Activated CD8-positive, alpha-beta memory T cell treated with anti-CD3 and anti-CD28 coated beads for 48 hours (primary cell): ENCODE results near the gene EPS8.
"Not testable (repeated sequence)": the region's sequence is repeated elsewhere in the genome, so short reads cannot be mapped to it uniquely, and the experiment has no call there.

ENCODE experiments used
- DNase-seq, 3 experiments: peaks; one replicate each; pipeline ENCODE4 v3.0.0-alpha.2; 2020; ENCODE audit warnings: low read depth in 2 of 3, low spot score in 2 of 3

The EPS8 gene

DNA sequence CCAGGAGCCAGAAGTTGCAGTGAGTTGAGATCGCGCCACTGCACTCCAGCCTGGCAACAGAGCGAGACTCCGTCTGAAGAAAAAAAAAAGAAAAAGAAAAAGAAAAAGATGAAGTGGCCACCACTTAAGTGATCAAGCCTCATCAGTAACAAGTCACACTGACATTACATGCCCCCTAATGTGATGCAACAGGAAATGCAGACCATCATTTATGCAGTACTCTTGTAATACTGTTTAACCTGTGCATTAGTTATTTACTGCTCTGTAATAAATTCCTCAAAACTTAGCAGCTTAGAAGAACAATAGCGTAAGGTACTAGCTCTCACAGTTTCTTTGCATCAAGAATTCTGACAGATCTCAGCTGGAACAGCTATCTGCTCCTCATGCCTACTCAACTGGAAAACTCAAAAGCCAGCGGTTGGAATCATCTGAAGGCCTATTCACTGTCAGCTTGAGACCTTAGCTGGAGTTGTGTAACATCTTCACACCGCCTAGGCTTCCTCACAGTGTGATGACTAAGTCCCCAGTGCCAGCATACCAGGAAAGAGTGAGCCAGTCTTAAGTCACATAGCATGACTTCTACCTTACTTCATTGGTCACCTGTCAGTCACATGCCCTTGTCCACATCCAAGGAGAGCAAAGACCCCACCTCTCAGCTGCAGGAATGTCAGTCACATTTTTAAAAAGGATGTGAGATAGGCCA lies 31.5 kb downstream of the EPS8 start:
- DNase-seq = no peak

DNA sequence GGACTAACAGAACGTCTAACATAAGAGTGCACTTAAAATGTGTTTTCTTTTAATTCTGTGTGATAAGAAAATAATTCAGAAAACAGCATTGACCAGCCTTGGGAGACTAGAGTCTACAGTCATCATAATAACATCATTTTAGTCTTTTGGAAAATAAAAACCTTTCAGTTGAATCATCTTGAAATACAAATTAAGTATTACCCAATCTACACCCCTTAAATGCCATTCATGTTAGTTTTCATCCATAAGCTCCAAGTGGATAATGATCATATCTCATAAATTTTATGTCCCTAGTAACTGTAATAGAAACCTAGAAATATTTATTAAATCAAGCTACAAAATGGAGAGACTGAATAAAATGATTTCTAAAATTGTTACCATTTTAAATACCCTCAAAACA lies 32.4 kb downstream of the EPS8 start:
- no peak for DNase-seq

DNA sequence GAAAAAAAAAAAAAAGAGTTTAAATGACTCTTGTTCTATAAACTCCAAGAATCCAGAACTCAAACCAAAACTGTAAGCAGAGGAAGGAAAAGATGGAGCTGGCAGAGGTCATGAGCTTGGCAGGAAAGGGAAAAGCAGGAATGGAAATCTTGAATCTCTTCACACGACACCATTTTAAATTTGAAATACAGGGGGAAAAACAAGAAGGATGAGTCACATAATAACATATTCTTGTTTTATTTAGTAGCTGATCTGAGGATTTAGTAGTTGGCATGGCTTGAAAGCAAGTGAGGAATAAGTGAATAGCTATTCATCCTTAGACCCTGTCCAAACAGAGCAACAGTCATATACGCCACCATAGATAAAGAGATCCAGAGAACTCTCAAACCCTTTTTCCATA lies 35.0 kb downstream of the EPS8 start:
- no peak for DNase-seq

DNA sequence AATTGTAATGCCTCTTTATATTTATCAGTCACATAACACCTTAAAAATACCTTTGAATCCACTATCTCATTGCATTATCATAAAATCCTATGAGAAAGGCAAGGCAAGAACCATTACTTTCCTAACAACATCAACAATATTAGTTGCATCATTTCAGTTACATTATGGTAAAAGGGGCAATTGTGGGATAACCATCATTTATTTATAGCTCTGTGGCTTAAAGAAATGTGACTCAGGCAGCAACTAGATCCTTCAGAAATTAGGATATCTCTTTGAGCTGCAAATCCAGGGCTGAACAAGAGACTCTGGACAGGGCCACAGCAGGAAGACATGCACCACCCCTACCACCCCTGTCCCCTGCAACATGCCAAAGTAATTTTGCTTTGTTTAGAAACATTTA lies 36.4 kb downstream of the EPS8 start:
- no peak for DNase-seq

DNA sequence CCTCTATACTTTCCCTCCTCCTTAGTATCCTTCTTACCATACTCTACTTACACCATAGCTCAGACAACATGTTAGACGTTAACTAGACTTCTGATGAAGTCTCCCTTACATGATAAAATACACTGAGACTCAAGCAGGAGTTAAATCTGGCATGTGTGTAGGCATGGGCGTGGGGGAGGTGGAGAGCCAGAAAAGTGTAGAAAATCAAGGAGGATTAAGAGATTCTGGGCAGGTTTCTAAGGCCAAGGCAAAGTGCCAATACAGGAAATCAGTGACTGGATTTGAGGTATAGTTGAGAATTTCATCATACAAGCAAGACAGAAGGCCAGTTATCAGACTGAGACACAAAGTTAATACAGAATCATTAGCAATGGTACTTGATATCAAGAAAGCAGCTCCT lies 37.4 kb downstream of the EPS8 start:
- no peak for DNase-seq

DNA sequence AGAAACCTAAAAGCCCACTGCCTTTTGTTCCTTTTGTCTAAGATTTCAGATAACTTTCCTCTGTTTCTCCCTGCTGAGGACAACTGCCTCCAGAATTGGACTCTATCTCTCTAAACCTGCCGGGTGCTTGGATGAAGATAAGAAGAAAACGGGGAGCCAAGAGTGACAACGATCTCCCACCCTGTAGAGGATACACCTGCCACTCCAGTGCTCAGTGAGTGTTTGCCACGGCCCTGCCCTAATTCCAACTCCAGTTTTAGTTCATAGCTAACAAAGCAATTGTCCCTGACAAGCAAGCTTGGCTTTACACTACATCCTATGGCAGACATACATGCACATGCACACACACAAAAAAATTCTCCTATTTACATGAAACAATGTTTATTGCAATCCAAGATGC lies 39.3 kb downstream of the EPS8 start:
- no peak for DNase-seq

DNA sequence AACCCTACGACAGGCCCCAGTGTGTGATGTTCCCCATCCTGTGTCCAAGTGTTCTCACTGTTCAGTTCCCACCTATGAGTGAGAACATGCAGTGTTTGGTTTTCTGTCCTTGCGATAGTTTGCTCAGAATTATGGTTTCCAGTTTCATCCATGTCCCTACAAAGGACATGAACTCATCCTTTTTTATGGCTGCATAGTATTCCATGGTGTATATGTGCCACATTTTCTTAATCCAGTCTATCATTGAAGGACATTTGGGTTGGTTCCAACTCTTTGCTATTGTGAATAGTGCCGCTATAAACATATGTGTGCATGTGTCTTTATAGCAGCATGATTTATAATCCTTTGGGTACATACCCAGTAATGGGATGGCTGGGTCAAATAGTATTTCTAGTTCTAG lies 47.3 kb downstream of the EPS8 start:
- not testable (repeated sequence) for DNase-seq

DNA sequence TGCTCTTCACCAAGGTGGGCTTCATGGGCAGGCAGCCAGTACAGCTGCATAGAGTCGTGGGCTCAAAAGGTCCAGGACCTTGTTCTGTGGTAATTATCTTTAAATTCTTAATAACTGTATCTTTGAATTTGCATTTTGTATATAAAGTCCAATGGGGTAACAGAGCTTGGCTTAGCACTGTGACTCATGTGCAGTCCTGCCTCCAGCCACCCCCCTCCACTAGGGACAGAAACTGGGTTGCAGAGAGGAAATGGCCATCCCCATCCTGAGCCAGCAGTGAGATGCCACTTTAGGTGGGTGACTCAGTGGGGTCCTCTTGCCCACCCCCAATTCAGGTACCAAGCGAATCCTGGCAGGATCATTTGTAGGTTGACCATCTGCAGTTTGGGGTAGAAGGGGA lies 48.1 kb downstream of the EPS8 start:
- no peak for DNase-seq

DNA sequence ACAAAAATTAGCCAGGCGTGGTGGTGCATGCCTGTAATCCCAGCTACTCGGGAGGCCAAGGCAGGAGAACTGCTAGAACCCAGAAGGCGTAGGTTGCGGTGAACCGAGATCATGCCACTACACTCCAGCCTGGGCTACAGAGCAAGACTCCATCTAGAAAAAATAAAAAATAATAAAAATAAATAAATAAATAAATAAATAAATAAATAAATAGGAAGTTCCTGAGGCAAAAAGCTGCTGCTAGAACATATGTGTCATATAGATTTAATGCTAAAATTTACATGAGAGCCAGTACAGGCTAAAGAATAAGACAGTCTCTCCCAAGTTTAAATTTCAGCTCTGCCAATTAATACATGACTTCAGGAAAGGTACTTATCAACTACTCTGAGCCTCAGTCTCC lies 48.8 kb downstream of the EPS8 start:
- DNase-seq = not testable (repeated sequence)

DNA sequence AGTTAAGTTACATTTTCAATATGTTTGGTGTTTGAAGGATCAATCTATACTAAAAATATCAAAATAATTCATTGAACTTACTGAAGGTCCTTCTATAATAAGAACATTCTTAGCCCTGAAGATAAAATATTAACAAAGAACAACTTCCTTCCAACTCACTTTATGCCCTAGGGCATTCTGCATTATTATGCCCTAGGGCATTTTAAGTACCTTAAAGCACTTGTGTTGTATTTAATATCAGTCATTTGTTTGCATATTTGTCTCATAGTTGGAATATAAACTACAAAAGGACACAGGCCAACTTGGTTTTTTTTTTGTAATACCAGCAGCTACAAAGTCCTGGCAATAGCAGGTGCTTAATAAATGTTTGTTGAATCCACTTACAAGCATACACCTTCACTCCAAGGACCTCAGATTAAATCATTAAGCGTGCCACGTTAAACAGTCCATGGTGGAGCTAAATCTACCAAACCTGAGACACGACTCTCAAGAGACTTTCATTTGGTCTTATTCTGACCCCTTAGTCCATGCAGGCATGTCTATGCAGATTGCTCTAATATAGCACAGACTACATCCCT lies 50.7 kb downstream of the EPS8 start:
- no peak for DNase-seq

DNA sequence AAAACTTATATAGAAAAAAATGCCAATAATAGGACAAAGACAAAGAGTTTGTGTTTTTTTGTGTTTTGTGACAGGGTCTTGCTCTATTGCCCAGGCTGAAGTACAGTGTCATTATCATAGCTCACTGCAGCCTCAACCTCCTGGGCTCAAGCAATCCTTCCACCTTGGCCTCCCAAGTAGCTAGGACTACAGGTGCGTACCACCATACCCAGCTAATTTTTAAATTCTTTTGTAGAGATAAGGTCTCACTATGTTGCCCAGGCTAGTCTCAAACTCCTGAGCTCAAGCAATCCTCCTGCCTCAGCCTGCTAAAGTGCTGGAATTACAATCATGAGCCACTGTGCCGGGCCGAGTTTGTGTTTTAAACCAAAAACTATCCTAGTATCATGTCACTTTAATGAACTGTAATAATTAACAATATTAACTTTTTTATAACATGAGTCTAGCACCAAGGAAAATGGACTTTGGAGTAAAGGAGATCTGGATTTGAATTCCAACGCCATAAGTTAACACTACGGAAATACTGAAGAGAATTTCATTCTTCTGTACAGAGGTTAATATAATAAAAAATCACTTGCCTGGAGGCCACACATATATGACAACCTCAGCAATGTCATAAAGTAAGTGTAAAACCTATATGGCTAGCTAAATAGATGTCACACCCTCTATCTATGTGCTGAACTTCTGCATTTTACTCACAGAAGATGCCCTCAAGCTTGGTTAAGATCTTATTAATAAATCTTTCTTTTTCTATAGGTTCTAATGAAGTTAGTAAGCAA lies 53.2 kb downstream of the EPS8 start:
- DNase-seq = no peak

DNA sequence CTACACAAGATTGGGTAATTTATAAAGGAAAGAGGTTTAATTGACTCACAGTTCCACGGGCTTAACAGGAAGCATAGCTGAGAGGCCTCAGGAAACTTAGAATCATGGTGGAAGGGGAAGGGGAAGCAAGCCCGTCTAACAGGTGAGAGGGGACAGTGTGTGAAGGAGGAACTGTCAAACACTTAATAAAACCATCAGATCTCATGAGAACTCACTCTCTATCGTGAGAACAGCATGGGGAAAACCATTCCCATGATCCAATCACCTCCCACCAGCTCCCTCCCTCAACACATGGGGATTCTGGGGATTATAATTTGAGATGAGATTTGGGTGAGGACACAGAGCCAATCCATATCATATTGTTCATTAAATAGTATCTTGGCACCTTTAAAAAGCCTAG lies 56.1 kb downstream of the EPS8 start:
- DNase-seq = no peak

DNA sequence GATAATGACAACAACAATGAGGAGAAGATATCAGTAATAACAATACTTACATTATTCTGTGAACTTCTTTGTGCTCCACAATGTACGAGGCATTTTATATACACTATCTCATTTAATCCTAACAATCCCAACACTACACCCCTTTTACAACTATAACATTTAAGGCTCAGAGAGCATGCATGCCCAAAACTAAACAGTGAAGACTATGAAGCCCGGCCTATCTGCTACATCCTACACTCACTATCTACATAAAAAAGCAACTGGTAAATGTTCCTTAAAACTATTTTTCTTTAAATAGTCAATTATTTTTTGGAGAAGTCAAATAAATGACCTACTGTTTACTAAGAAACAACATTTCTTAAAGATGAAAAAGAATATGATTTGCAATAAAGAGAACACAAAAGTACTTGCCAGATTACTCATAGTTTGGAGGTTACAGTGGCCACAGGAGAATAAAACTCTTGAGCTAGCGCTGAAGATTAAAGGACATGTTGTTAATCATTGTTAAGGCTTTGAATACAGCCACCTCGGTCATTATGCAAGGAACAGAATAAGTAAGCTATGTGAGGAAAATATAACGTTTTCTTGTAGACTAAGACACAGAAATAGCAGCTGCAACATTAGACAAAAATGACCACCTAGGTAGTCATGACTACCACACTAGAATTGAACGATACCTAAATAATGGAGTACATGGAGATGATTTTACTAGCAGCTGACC lies 56.7 kb downstream of the EPS8 start:
- no peak for DNase-seq

DNA sequence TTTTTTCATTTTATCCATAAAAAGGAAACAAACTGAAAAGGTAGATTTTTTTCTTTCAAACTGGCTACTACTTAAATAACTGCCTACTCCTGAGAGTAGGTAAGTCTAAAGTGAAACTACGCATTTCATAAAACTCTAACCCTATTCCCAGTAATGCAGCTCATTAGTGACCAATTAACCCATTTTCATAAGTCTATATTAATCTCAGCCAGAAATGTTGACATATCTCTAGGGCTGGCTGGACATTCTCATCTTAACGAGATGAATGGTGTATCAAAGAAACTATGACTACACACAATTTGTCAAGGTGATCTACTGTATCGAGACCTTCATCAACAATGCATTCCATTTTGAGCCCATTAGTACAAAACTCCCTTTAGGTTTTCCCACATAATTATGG lies 57.2 kb downstream of the EPS8 start:
- no peak for DNase-seq

DNA sequence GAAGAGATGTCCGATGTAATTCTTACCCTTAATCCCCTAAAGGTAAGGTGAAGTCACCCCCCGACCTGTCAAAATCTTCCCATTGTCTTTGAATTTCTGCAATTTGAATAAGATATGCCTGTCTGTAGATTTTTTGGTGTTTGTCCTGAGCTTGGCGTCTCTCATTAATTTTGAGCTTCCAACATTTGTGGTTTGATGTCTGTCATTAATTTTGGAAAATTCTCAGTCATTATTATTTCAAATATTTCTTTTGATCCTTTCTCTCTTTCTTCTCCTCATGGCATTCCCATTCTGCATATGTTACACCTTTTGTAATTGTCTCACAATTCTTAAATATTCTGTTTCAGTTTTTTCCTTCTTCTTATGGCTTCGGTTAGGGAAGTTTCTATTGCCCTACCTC lies 60.1 kb downstream of the EPS8 start:
- no peak for DNase-seq

DNA sequence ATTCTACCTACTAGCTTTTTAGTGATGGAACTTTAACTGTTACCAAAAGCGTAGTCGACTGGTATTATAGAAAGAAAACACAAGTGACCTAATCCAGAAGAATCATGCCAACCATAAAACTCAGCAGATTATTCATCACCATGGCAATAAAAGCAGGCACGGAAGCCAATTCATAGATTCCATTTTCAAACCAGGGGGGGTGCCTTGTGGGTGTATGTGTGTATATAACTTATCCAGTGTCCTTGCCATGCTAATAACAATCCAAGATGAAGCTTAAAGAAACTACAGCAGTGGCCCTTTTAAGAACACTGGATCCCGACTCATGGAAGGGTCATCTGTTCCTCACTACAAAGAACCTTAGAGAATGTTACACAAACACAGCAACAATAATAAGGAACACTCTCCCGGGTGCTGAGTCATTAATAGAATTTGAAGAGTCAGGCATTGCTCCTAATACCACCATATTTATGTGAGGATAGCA lies 61.0 kb downstream of the EPS8 start:
- no peak for DNase-seq

DNA sequence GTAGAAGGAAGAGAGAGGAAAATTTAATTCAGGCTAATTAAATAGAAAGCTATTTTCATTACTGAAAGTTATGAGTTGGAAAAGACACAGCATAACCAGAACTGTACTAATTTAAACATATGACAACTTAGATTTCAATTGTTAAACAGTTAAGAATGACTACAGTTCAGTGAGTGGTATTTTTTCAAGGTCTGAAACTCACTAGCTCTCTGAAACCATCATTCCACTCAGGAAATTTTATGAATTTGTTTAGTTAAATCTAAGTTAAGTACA lies 62.4 kb downstream of the EPS8 start:
- no peak for DNase-seq

DNA sequence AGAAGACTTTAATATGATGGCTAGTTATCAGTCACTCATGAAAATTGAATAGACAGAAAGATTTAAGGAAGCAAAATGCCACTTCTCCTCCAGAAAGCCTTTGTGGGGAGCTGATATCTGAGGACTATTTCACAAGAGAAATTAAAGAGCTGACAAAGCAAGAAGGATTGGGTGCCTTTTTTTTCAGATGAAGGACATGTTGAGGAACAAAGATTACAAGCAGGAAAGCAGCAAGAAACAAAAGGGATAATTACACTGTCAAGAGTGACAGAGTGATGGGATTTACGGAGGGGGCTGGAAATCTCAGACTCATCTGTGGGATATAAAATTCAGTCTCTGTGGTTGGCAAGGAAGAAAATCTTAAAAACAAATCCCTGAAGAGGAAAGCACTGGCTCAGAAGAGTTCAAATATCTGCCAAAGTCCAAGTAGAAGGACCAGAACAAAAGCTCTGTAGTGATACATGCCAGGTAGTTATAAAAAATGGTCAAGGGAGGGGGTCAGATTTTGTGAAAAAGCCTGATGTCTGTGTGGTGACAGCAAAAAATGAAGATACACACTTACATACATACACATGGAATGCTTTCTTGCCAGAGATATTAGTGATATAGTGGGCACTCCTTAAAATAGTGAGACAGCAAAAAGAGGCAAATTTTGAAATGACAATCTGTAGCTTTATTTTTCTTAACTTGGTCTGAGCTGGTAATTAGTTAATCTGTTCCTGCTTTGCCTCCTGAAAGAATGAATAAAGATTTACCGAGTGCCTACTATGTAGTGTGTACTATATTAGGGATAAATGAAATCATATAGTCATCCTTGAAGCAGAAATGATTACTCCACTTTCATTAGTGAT lies 62.9 kb downstream of the EPS8 start:
- DNase-seq = no peak

DNA sequence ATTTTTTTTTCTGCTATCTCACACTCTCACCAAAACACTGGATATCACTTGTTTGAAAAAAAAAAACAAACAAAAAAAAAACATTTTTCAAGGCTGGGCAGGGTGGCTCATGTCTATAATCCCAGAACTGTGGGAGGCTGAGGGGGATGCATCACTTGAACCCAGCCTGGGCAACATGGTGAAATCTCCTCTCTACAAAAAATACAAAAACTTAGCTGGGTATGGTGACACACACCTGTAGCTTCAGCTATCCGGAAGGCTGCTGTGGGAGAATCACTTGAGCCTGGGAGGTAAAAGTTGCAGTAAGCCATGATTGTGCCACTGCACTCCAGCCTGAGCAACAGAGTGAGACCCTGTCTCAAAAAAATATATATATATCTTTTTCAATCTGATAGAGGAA lies 66.2 kb downstream of the EPS8 start:
- no peak for DNase-seq

DNA sequence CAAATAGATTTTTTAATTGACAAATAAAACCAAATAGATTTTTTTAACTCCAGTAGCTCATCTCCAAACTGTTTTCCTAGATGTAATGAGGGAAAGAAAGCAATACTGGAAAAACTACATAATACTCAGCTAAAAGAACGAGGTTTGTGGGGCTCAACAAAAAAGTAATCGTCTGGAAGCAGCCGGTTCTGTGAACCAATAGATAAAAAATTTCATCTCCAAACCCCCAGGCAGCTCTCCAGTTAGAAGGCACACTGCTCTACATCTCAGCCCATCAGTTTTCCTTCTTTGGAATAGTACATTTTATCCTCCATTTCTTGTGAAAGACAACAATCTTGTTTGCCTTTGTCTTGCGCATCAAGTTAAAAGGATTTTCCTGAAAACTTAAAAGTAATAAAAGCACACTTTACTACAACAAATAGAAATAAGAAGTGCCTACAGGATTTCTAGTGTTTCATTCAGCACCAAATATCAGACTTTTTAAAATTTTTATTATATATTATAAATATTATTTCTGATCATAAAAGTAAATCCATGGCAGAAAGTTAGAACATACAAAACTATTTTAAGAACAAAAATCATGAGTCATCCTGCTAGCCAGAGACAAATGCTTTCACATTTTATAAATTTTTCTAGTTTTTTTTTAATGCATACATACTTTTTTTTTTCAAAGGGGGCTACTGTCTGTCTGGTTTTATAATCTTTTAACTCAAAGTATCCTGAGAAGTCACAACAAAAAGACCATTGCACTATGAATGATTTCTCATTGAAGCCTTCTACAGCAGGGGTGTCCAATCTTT lies 67.7 kb downstream of the EPS8 start:
- DNase-seq = no peak
